ENCODE data around the gene PFDN1.

Gene PFDN1

DNA sequence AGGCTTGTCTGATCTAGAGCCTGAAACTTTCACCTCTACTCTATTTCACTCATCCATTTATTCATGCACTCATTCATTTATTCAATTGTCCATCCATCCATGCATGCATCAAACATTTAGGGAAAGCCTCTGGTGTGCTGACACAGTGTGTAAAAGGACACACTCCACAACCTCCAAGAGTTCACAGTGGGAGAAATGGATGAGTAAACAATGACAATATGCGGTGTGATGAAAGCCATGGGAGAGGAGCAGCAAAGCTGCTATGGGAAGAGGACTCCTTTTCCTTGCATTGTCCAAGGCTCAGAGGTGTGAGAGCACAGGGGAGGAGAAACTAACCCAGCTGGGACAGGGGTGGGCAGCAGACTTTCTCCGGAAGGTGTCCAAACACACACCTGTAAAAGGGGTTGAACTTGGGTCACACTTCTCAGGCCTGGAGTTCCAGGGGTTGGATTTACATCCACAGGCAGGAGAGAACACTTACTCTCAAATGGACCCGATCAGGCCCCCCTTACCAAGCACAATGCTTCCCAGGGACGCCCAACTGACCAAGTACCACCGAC lies 21.2 kb upstream of the PFDN1 start:
- Histone ChIP-seq H2AFZ (ENCODE audit: low read length) (no peak overlapping the region; the same call in 1 of the 2 replicates), H3K9me2 (ENCODE audit: low read depth, low read length) (no peaks in the 10 kb centered on the region), H3K4me3 (ENCODE audit: low read depth, low read length, poor library complexity, severe bottlenecking) (no peak overlapping the region), H3K79me2 (ENCODE audit: insufficient read depth, low read length) (no peaks in the 10 kb centered on the region), H4K20me1 (ENCODE audit: insufficient read depth, low read length) (no peaks in the 10 kb centered on the region), H3F3A (ENCODE audit: insufficient read depth, low read length) (no peaks in the 10 kb centered on the region; the same call in 1 of the 2 replicates), H3K4me1 (ENCODE audit: insufficient read depth, low read length, severe bottlenecking) (no peaks in the 10 kb centered on the region), H3K27me3 (ENCODE audit: insufficient read depth, low read length) (no peaks in the 10 kb centered on the region), H3K36me3 (ENCODE audit: insufficient read depth, low read length) (no peaks in the 10 kb centered on the region), H3K4me2 (ENCODE audit: low read length) (no peak overlapping the region), H3K9me3 (ENCODE audit: low read length) (no peaks in the 10 kb centered on the region), H3K9ac (ENCODE audit: low read length) (no peak overlapping the region), H3K27ac (ENCODE audit: low read depth, low read length, poor library complexity, severe bottlenecking) (no peak overlapping the region)
- TF ChIP-seq CTCF (IDR thresholded peaks at IDR 0.05; ENCODE audit: low read length) (no peak), EZH2 (IDR thresholded peaks at IDR 0.05; ENCODE audit: borderline replicate concordance, low read length) (no peak)

GRCh38 chr5:140322751-140323731 lies 20.1 kb upstream of the PFDN1 start:
- no peaks in the 10 kb centered on the region for H3F3A ChIP-seq (ENCODE audit: insufficient read depth, low read length)
- H3K27ac ChIP-seq (ENCODE audit: low read depth, low read length, poor library complexity, severe bottlenecking), result no peak overlapping the region
- TF ChIP-seq EZH2 (IDR thresholded peaks at IDR 0.05; ENCODE audit: borderline replicate concordance, low read length) (no peak), CTCF (IDR thresholded peaks at IDR 0.05; ENCODE audit: low read length) (no peak)
- no peaks in the 10 kb centered on the region for H3K79me2 ChIP-seq (ENCODE audit: insufficient read depth, low read length)
- no peak overlapping the region; the same call in 1 of the 2 replicates for H2AFZ ChIP-seq (ENCODE audit: low read length)
- H3K9me3 ChIP-seq (ENCODE audit: low read length), result no peaks in the 10 kb centered on the region
- H3K4me2 ChIP-seq (ENCODE audit: low read length), result no peak overlapping the region
- H3K9ac ChIP-seq (ENCODE audit: low read length), result no peak overlapping the region
- H3K36me3 ChIP-seq (ENCODE audit: insufficient read depth, low read length), result no peaks in the 10 kb centered on the region
- H3K4me3 ChIP-seq (ENCODE audit: low read depth, low read length, poor library complexity, severe bottlenecking), result no peak overlapping the region
- H3K27me3 ChIP-seq (ENCODE audit: insufficient read depth, low read length), result no peaks in the 10 kb centered on the region
- H3K4me1 ChIP-seq (ENCODE audit: insufficient read depth, low read length, severe bottlenecking), result no peaks in the 10 kb centered on the region
- no peaks in the 10 kb centered on the region for H3K9me2 ChIP-seq (ENCODE audit: low read depth, low read length)
- no peaks in the 10 kb centered on the region for H4K20me1 ChIP-seq (ENCODE audit: insufficient read depth, low read length)

- Histone ChIP-seq H3K27ac (ENCODE audit: low read depth, low read length, poor library complexity, severe bottlenecking) (no peak overlapping the region), H3K9me3 (ENCODE audit: low read length) (no peaks in the 10 kb centered on the region)
Observed at GRCh38 chr5:140321796-140322195, 18.9 kb upstream of the PFDN1 start.

More at GRCh38 chr5:140321796-140322195, 18.9 kb upstream of the PFDN1 start:
- H3K4me2 ChIP-seq (ENCODE audit: low read length), result no peak overlapping the region
- TF ChIP-seq EZH2 (IDR thresholded peaks at IDR 0.05; ENCODE audit: borderline replicate concordance, low read length), result no peak
- TF ChIP-seq CTCF (IDR thresholded peaks at IDR 0.05; ENCODE audit: low read length), result no peak
- H3K79me2 ChIP-seq (ENCODE audit: insufficient read depth, low read length), result no peaks in the 10 kb centered on the region
- no peaks in the 10 kb centered on the region for H3K9me2 ChIP-seq (ENCODE audit: low read depth, low read length)
- no peaks in the 10 kb centered on the region for H3K27me3 ChIP-seq (ENCODE audit: insufficient read depth, low read length)
- no peak overlapping the region for H3K9ac ChIP-seq (ENCODE audit: low read length)
- no peak overlapping the region for H3K4me3 ChIP-seq (ENCODE audit: low read depth, low read length, poor library complexity, severe bottlenecking)
- H2AFZ ChIP-seq (ENCODE audit: low read length), result no peak overlapping the region
- H3F3A ChIP-seq (ENCODE audit: insufficient read depth, low read length), result no peaks in the 10 kb centered on the region
- H3K36me3 ChIP-seq (ENCODE audit: insufficient read depth, low read length), result no peaks in the 10 kb centered on the region
- no peaks in the 10 kb centered on the region for H3K4me1 ChIP-seq (ENCODE audit: insufficient read depth, low read length, severe bottlenecking)
- no peaks in the 10 kb centered on the region for H4K20me1 ChIP-seq (ENCODE audit: insufficient read depth, low read length)
